ENCODE measurements around the gene MDN1. TPM values are rescaled to one million over a fixed set of nuclear protein-coding genes. Genes with fewer than 3 reads are reported as not detected.

Gene MDN1
- polyA plus RNA-seq, 2 of the 4 experiments (the other 2 are of a cell fraction): 6.4 to 20.5 TPM

- DNase-seq (ENCODE audit: low read depth in 1 of 2, low spot score in 1 of 2): no peak
- ChIA-PET CTCF (interaction anchor here (0.6 kb wide), 1 partner anchor 18 kb away, joined by 3 read pairs; no protein-coding TSS in a partner anchor), POLR2A (no interaction called here)
- Histone ChIP-seq H3K4me1 (no peaks in the 10 kb centered on the region), H3K4me2 (no peak overlapping the region), H3K4me3 (no peak overlapping the region), H3K27ac (no peak overlapping the region), H3K9me3 (no peaks in the 10 kb centered on the region)
- FAIRE-seq: no peak
- 94% methylated on average over 2 of the region's 2 CpGs for WGBS (ENCODE audit: missing lambda C conversion rate)
- TF ChIP-seq GATA3 (IDR thresholded peaks at IDR 0.05; ENCODE audit: borderline replicate concordance) (no peak), HOXB13 (CRISPR knock-in tag; IDR thresholded peaks at IDR 0.05; ENCODE audit: low read depth) (no peak), SMC3 (IDR thresholded peaks at IDR 0.05) (no peak), ZSCAN20 (CRISPR knock-in tag; IDR thresholded peaks at IDR 0.05) (no peak), FOSB (CRISPR knock-in tag; IDR thresholded peaks at IDR 0.05) (no peak), MYC (IDR thresholded peaks at IDR 0.05; ENCODE audit: borderline replicate concordance, low read length) (no peak), CEBPB (IDR thresholded peaks at IDR 0.05) (no peak), MAZ (IDR thresholded peaks at IDR 0.05; ENCODE audit: borderline replicate concordance, low read depth, low read length) (no peak), ZC3H11A (IDR thresholded peaks at IDR 0.05) (no peak)
- no peak for ATAC-seq
These were observed 29.2 kb downstream of the MDN1 start for GRCh38 chr6:89790403-89790802.

- H3K4me3 ChIP-seq: no peak overlapping the region
- FAIRE-seq (no peak), DNase-seq (ENCODE audit: low read depth in 1 of 2, low spot score in 1 of 2) (no peak), ATAC-seq (no peak)
- no peak overlapping the region for H3K4me2 ChIP-seq
- TF ChIP-seq PHF8 (IDR thresholded peaks at IDR 0.05; ENCODE audit: borderline replicate concordance, low read depth) (no peak), SMC3 (IDR thresholded peaks at IDR 0.05) (no peak), MYC (IDR thresholded peaks at IDR 0.05; ENCODE audit: borderline replicate concordance, low read length) (no peak), HOXA7 (CRISPR knock-in tag; IDR thresholded peaks at IDR 0.05) (no peak), NFE2L2 (conservative IDR thresholded peaks at IDR 0.05; ENCODE audit: low read length) (no peak), FOXS1 (CRISPR knock-in tag; IDR thresholded peaks at IDR 0.05) (no peak), HOXB5 (CRISPR knock-in tag; IDR thresholded peaks at IDR 0.05) (no peak), RFX5 (IDR thresholded peaks at IDR 0.05) (no peak), FOSB (CRISPR knock-in tag; IDR thresholded peaks at IDR 0.05) (no peak), CEBPB (IDR thresholded peaks at IDR 0.05) (no peak), CBX8 (IDR thresholded peaks at IDR 0.05) (no peak), SREBF2 (IDR thresholded peaks at IDR 0.05) (no peak)
- no peaks in the 10 kb centered on the region for H3K4me1 ChIP-seq
- 86% methylated on average over 1 of the region's 1 CpG for WGBS (ENCODE audit: missing lambda C conversion rate)
- CTCF ChIA-PET: no interaction called here
- no peaks in the 10 kb centered on the region for H3K9me3 ChIP-seq
- H3K27ac ChIP-seq: no peak overlapping the region
- POLR2A ChIA-PET: no interaction called here
These were observed 29.6 kb downstream of the MDN1 start for GRCh38 chr6:89789980-89790379.

DNA sequence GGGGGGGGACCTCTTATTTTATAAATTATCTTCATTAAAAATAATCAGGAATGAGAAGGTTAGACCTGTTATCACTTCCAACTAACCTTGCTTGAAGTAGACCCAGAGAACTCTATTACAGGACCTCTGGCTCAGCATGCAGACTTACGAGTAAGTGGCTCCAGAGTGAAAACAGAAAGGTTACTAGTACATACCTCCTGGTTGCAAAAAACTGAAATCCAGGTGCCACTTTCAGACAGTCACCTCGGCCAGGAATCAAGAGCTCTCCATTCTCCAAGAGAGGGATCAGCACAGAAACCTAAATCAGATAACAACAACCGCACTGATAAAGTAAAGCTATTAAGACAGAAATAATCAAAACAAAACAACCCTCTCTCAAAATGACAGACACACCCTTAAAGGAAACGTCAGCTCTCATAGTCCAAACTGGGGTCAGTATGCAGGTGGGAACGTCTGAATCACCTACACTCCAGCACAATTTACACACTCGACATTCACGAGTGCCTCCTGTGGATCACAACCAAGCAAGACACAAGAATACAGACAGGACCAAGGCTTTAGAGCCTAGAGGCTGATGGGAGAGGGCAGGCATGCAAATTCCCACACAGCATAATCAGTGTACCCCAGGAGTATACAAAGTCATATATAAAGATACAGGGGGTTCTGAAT is 31.8 kb downstream of the MDN1 start:
- WGBS (ENCODE audit: missing lambda C conversion rate): 74% methylated on average over 7 of the region's 7 CpGs
- no peak overlapping the region for H3K4me2 ChIP-seq
- no peak for ATAC-seq
- no peak overlapping the region for H3K4me3 ChIP-seq
- no peak for FAIRE-seq
- CTCF ChIA-PET: interaction anchor here (1.2 kb wide), 1 partner anchor 26 kb away, joined by 3 read pairs; no protein-coding TSS in a partner anchor
- H3K9me3 ChIP-seq: no peaks in the 10 kb centered on the region
- no peaks in the 10 kb centered on the region for H3K4me1 ChIP-seq
- DNase-seq (ENCODE audit: low read depth in 1 of 2, low spot score in 1 of 2): no peak
- TF ChIP-seq, protein P1, sequence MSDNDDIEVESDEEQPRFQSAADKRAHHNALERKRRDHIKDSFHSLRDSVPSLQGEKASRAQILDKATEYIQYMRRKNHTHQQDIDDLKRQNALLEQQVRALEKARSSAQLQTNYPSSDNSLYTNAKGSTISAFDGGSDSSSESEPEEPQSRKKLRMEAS (IDR thresholded peaks at IDR 0.05): no peak
- TF ChIP-seq USF2 (IDR thresholded peaks at IDR 0.05) (no peak), HDAC2 (IDR thresholded peaks at IDR 0.05) (no peak), ZNF302 (CRISPR knock-in tag; IDR thresholded peaks at IDR 0.05) (no peak)
- H3K27ac ChIP-seq: no peak overlapping the region
- POLR2A ChIA-PET: no interaction called here

- ATAC-seq (no peak), FAIRE-seq (no peak), DNase-seq (ENCODE audit: low read depth in 1 of 2, low spot score in 1 of 2) (no peak)
- Histone ChIP-seq H3K4me3 (no peak overlapping the region), H3K9me3 (no peaks in the 10 kb centered on the region), H3K4me2 (no peak overlapping the region), H3K4me1 (no peaks in the 10 kb centered on the region), H3K27ac (no peak overlapping the region)
- CTCF ChIA-PET: interaction anchor here (0.7 kb wide), 1 partner anchor 712 kb away, joined by 3 read pairs; no protein-coding TSS in a partner anchor
- WGBS (ENCODE audit: missing lambda C conversion rate): 92% methylated on average over 2 of the region's 2 CpGs
- POLR2A ChIA-PET: no interaction called here
- TF ChIP-seq RCOR1 (IDR thresholded peaks at IDR 0.05; ENCODE audit: low read depth, low read length): no peak
- TF ChIP-seq HES2 (IDR thresholded peaks at IDR 0.05): no peak
- no peak for TF ChIP-seq FOSB (CRISPR knock-in tag; IDR thresholded peaks at IDR 0.05)
- TF ChIP-seq FOSL2 (IDR thresholded peaks at IDR 0.05): no peak
- TF ChIP-seq FOSL2 (CRISPR knock-in tag; IDR thresholded peaks at IDR 0.05): no peak
- no peak for TF ChIP-seq POLR2AphosphoS2 (conservative IDR thresholded peaks at IDR 0.05; ENCODE audit: low read length)
- no peak for TF ChIP-seq CBX8 (IDR thresholded peaks at IDR 0.05)
- TF ChIP-seq, protein P2, sequence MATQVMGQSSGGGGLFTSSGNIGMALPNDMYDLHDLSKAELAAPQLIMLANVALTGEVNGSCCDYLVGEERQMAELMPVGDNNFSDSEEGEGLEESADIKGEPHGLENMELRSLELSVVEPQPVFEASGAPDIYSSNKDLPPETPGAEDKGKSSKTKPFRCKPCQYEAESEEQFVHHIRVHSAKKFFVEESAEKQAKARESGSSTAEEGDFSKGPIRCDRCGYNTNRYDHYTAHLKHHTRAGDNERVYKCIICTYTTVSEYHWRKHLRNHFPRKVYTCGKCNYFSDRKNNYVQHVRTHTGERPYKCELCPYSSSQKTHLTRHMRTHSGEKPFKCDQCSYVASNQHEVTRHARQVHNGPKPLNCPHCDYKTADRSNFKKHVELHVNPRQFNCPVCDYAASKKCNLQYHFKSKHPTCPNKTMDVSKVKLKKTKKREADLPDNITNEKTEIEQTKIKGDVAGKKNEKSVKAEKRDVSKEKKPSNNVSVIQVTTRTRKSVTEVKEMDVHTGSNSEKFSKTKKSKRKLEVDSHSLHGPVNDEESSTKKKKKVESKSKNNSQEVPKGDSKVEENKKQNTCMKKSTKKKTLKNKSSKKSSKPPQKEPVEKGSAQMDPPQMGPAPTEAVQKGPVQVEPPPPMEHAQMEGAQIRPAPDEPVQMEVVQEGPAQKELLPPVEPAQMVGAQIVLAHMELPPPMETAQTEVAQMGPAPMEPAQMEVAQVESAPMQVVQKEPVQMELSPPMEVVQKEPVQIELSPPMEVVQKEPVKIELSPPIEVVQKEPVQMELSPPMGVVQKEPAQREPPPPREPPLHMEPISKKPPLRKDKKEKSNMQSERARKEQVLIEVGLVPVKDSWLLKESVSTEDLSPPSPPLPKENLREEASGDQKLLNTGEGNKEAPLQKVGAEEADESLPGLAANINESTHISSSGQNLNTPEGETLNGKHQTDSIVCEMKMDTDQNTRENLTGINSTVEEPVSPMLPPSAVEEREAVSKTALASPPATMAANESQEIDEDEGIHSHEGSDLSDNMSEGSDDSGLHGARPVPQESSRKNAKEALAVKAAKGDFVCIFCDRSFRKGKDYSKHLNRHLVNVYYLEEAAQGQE (IDR thresholded peaks at IDR 0.05): no peak
- TF ChIP-seq SREBF2 (IDR thresholded peaks at IDR 0.05): no peak
- TF ChIP-seq POLR2A (IDR thresholded peaks at IDR 0.05; ENCODE audit: low read length): no peak
These were observed 32.6 kb downstream of the MDN1 start for GRCh38 chr6:89786970-89787369.

Data from A549 (cell line).